Measurements from ENCODE around the gene IFT88.

GRCh38 chr13:20715330-20715712 lies 148.4 kb downstream of the IFT88 start:
- TF ChIP-seq, protein P1, sequence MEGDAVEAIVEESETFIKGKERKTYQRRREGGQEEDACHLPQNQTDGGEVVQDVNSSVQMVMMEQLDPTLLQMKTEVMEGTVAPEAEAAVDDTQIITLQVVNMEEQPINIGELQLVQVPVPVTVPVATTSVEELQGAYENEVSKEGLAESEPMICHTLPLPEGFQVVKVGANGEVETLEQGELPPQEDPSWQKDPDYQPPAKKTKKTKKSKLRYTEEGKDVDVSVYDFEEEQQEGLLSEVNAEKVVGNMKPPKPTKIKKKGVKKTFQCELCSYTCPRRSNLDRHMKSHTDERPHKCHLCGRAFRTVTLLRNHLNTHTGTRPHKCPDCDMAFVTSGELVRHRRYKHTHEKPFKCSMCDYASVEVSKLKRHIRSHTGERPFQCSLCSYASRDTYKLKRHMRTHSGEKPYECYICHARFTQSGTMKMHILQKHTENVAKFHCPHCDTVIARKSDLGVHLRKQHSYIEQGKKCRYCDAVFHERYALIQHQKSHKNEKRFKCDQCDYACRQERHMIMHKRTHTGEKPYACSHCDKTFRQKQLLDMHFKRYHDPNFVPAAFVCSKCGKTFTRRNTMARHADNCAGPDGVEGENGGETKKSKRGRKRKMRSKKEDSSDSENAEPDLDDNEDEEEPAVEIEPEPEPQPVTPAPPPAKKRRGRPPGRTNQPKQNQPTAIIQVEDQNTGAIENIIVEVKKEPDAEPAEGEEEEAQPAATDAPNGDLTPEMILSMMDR (conservative IDR thresholded peaks at IDR 0.05) = no peak
- no peak for TF ChIP-seq ZFX (IDR thresholded peaks at IDR 0.05)

Measured in C4-2B (cell line).